Testis (tissue), 2 donors: Measurements from ENCODE around the gene DCST1.

Experiments
- CTCF ChIP-seq, 3 experiments: fragments of 450-650 bp in 2 of 3; fragments of 200-600 bp in 1 of 3; sonication (generic) in 1 of 3; IDR thresholded peaks; one replicate each; pipeline ENCODE4 v1.5.1; 2016 to 2019; ENCODE audit warnings: antibody characterized with exemption in 3 of 3, mild to moderate bottlenecking in 2 of 3, moderate library complexity in 1 of 3
- POLR2A ChIP-seq: fragments of 450-650 bp; IDR thresholded peaks from one replicate; pipeline ENCODE4 v1.6.1; 2017; ENCODE audit warnings: antibody characterized with exemption, mild to moderate bottlenecking, moderate library complexity

- TF ChIP-seq POLR2A: no peak
- TF ChIP-seq CTCF (IDR thresholded peaks at IDR 0.05): no peak
These were observed 18.3 kb downstream of the DCST1 start for GRCh38 chr1:155051777-155052398.
